Measurements from ENCODE around the gene TUBB. TPM values are rescaled to one million over a fixed set of nuclear protein-coding genes. Genes with fewer than 3 reads are reported as not detected.

The TUBB gene
- total and polyA plus RNA-seq, 9 of the 15 experiments (the other 6 are each of a cell fraction or from before 2014, with no cell fraction given), result 971 to 2,870 (median 1,478) TPM

DNA sequence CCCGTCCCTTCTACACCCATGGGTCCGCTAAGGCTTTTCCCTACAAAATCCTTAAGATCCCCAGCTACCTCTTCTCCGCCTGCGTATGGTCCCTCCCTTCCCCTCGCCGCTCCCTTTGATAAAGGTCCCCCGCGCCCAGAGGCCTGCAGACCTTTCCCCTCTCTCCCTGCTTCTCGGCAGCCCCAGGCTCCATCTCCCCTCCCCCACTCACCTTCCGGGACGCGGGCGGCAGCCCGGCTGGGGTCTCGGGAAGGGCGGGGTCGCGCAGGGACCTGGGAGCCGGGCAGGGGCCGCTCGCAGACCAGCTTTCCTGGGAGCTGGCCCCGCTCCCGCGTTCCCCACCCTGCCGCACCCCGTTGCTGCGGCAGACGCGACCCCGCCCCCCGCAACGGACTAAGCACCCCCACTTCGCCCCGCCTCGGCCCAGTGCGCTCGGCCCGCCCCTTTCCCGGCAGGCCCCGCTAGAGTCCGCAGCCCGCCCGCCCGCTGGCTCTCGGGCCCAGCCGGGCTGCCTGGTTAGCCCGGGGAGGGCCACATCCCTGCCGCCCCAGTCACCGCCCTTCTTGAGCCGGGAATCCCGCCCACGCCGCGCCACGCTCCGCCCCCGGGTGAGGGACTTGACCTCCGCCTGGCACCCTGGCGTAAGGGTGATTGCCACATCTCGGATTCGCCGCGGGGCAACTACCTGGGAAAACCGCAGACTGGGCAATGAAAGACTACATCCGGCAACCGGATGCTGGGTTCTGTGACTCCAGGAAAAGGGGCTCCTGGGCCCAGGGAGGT, 22.4 kb downstream of the TUBB start, which contains the start of gene FLOT1 (continued):
- TF ChIP-seq, protein P1, sequence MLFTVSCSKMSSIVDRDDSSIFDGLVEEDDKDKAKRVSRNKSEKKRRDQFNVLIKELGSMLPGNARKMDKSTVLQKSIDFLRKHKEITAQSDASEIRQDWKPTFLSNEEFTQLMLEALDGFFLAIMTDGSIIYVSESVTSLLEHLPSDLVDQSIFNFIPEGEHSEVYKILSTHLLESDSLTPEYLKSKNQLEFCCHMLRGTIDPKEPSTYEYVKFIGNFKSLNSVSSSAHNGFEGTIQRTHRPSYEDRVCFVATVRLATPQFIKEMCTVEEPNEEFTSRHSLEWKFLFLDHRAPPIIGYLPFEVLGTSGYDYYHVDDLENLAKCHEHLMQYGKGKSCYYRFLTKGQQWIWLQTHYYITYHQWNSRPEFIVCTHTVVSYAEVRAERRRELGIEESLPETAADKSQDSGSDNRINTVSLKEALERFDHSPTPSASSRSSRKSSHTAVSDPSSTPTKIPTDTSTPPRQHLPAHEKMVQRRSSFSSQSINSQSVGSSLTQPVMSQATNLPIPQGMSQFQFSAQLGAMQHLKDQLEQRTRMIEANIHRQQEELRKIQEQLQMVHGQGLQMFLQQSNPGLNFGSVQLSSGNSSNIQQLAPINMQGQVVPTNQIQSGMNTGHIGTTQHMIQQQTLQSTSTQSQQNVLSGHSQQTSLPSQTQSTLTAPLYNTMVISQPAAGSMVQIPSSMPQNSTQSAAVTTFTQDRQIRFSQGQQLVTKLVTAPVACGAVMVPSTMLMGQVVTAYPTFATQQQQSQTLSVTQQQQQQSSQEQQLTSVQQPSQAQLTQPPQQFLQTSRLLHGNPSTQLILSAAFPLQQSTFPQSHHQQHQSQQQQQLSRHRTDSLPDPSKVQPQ (CRISPR knock-in tag; IDR thresholded peaks at IDR 0.05; ENCODE audit: borderline replicate concordance), result no peak
- TF ChIP-seq ZNF12 (CRISPR knock-in tag; IDR thresholded peaks at IDR 0.05) (peak; percentile 39; the same call in 1 of the 2 replicates), ELF4 (CRISPR knock-in tag; IDR thresholded peaks at IDR 0.05) (peak; percentile 75; the same call in 1 of the 2 replicates), BRD9 (IDR thresholded peaks at IDR 0.05; ENCODE audit: low read depth, partially characterized antibody) (no peak), ZNF253 (CRISPR knock-in tag; conservative IDR thresholded peaks at IDR 0.05) (0 out of 2 replicates have a peak, but pooled peaks have one; percentile 15), ZNF785 (CRISPR knock-in tag; IDR thresholded peaks at IDR 0.05) (no peak)
- TF ChIP-seq, protein P2, sequence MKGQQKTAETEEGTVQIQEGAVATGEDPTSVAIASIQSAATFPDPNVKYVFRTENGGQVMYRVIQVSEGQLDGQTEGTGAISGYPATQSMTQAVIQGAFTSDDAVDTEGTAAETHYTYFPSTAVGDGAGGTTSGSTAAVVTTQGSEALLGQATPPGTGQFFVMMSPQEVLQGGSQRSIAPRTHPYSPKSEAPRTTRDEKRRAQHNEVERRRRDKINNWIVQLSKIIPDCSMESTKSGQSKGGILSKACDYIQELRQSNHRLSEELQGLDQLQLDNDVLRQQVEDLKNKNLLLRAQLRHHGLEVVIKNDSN (CRISPR knock-in tag; IDR thresholded peaks at IDR 0.05), result peak; percentile 28; the same call in 1 of the 2 replicates
- TF ChIP-seq, protein P3, sequence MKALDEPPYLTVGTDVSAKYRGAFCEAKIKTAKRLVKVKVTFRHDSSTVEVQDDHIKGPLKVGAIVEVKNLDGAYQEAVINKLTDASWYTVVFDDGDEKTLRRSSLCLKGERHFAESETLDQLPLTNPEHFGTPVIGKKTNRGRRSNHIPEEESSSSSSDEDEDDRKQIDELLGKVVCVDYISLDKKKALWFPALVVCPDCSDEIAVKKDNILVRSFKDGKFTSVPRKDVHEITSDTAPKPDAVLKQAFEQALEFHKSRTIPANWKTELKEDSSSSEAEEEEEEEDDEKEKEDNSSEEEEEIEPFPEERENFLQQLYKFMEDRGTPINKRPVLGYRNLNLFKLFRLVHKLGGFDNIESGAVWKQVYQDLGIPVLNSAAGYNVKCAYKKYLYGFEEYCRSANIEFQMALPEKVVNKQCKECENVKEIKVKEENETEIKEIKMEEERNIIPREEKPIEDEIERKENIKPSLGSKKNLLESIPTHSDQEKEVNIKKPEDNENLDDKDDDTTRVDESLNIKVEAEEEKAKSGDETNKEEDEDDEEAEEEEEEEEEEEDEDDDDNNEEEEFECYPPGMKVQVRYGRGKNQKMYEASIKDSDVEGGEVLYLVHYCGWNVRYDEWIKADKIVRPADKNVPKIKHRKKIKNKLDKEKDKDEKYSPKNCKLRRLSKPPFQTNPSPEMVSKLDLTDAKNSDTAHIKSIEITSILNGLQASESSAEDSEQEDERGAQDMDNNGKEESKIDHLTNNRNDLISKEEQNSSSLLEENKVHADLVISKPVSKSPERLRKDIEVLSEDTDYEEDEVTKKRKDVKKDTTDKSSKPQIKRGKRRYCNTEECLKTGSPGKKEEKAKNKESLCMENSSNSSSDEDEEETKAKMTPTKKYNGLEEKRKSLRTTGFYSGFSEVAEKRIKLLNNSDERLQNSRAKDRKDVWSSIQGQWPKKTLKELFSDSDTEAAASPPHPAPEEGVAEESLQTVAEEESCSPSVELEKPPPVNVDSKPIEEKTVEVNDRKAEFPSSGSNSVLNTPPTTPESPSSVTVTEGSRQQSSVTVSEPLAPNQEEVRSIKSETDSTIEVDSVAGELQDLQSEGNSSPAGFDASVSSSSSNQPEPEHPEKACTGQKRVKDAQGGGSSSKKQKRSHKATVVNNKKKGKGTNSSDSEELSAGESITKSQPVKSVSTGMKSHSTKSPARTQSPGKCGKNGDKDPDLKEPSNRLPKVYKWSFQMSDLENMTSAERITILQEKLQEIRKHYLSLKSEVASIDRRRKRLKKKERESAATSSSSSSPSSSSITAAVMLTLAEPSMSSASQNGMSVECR (CRISPR knock-in tag; IDR thresholded peaks at IDR 0.05), result peak; percentile 46

All from K562 (cell line).